Hematopoietic multipotent progenitor cell treated with erythropoietin and hydrocortisone succinate and interleukin-3 and kit ligand, for 15 days (in vitro differentiated cells): ENCODE results near the gene PRR20D.
"Not testable (repeated sequence)": the region's sequence is repeated elsewhere in the genome, so short reads cannot be mapped to it uniquely, and the experiment has no call there.

Source experiments
- DNase-seq: peaks from one replicate; pipeline ENCODE4 v3.0.0-alpha.2; 2015; ENCODE audit warnings: low spot score

The PRR20D gene

DNA sequence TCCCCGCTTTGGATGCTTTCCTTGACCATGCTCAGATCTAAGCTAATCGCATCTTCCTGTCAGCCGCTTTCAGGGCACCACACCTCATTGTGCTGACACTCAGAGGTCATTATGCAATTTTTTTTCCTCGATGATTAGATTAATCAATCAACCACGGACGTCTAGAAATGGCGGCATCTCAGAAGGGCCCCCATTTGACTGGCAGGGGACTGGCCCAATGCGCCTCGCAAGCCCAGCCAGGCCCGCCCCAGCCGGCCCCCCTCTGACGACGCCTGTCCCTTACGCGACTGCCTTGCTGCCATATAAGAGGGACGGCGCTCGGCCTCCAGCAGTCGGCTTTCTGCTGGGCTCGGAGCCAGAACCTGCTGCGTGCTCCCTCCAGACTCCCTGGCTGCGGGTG, at the start of gene PRR20D:
Gene PRR20D, plus strand, starts transcription at position 301 of the 400 bp plus-strand sequence. CDS start 387 bp downstream, outside the sequence.
- not testable (repeated sequence) for DNase-seq

DNA sequence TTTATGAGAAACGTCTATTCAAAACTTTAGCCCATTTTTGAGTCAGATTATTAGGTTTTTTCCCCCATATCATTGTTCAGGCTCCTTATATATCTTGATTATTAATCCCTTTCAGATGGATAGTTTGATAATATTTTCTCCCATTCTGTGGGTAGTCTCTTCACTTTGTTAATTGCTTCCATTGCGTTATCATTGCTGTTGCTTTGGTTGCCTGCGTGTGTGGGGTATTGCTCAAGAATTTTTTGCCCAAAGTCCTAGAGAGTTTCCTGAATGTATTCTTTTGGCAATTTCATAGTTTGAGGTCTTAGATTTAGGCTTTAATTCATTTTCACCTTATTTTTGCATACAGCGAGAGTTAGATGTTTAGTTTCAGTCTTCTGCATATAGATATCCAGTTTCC, 45.5 kb upstream of the PRR20D start:
- DNase-seq: no peak

DNA sequence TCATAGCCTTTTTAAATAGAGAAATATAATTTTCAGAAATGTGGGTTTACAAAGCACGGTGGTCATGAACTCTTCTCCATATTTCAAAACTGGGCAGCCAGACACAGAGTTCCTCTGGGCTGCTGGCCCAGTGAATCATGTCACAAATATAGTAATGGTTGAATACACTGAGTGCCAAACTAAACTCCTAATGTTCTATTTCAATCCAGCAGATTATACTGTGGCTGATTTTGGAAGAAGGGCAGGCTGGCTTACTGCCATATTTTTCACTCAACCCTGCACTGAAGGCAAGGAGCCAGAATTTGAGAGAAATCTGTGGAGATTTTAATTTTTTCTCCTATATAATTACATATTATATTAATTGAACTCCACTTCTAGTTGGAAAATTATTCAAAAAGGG, 36.8 kb upstream of the PRR20D start:
- DNase-seq: no peak

DNA sequence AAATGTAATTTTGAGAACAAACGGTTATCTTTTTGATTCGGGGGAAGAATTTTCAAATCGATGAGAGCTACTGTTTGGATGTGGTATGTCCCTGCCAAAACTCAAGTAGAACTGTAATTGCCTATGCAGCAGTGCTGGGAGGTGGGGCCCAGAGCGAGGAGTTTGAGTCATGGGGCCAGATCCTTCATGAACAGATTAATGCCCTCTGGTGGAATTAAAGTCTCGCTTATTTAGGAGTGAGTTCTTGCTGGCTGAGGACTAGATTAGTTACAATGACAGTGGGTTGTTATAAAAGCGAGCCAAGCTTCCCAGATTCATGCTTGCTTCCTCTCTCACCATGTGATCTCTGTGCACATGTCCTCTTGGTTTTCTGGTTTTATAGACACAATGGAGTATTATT, 31.5 kb upstream of the PRR20D start:
- DNase-seq: no peak

GRCh38 chr13:57136093-57136492, 24.3 kb upstream of the PRR20D start:
- DNase-seq: no peak

DNA sequence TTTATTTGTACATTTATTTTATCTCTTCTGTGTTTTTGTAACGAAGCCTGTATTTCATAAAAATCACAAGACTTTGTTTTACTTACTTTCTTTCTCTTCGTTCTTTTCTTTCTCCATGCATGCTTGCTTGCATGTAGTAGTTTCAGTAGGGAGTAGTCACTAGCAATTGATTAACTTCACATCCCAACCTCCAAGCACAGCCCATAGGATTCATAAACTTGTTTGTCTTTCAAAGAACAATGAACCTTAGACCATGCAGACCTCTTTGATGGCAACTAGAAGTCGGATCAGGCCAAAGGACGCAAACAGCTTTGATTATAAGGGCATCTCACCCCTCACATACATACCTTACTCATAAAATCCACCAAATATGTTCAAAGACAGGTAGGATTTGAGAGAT, 22.8 kb upstream of the PRR20D start:
- no peak for DNase-seq

DNA sequence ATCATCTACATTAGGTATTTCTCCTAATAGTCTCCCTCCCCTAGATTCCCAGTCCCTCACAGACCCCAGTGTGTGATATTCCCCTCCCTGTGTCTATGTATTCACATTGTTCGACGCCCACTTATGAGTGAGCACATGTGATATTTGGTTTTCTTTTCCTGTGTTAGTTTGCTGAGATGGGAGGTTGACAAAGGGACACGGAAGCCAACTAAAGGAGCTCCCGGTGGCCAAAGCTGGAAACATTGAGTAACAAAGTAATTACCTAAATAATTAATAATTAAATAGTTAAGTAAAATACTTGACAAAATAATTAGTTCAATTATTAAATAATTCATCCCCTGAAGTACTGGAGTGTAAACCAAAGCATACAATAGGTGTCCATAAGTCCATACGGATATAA, 21.4 kb upstream of the PRR20D start:
- DNase-seq: no peak

DNA sequence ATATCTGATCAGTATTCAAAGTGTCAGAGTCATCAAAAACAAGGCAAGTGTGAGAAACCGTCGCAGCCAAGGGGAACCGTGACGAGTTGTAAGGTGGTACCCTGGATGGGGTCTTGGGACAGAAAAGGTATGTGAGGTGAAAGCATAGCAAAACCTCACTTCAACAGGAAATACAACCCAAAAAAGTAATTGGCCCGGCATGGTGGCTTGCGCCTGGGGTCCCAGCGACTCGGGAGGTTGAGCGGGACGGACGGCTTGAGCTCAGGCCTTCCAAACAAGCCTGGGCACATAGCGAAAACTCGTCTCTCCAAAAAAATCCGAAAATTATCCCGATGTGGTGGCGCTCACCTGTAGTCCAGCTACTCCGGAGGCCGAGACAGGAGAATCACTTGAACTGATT, 20.7 kb upstream of the PRR20D start:
- not testable (repeated sequence) for DNase-seq

GRCh38 chr13:57140235-57140968, 20.0 kb upstream of the PRR20D start, which contains the start of gene PRR20A:
TSS of gene PRR20A (plus strand) at chr13:57140918. CDS start at chr13:57141305, 387 bp downstream.
- DNase-seq: not testable (repeated sequence)

GRCh38 chr13:57147188-57147587, 13.2 kb upstream of the PRR20D start, which contains the start of gene PRR20B:
TSS of gene PRR20B (plus strand) at chr13:57147488. CDS start at chr13:57147875, 387 bp downstream.
- DNase-seq: not testable (repeated sequence)

GRCh38 chr13:57148106-57148505, 12.3 kb upstream of the PRR20D start:
- DNase-seq: not testable (repeated sequence)

- not testable (repeated sequence) for DNase-seq
Observed at GRCh38 chr13:57153761-57154160, 6.7 kb upstream of the PRR20D start, which contains the start of gene PRR20C. TSS of gene PRR20C (plus strand) at chr13:57154061. CDS start at chr13:57154448, 387 bp downstream.

DNA sequence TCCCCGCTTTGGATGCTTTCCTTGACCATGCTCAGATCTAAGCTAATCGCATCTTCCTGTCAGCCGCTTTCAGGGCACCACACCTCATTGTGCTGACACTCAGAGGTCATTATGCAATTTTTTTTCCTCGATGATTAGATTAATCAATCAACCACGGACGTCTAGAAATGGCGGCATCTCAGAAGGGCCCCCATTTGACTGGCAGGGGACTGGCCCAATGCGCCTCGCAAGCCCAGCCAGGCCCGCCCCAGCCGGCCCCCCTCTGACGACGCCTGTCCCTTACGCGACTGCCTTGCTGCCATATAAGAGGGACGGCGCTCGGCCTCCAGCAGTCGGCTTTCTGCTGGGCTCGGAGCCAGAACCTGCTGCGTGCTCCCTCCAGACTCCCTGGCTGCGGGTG, 6.5 kb downstream of the PRR20D start, which contains the start of gene PRR20E:
Gene PRR20E, plus strand, starts transcription at position 301 of the 400 bp plus-strand sequence. CDS start 387 bp downstream, outside the sequence.
- not testable (repeated sequence) for DNase-seq

- no peak for DNase-seq
Observed at GRCh38 chr13:57191667-57192066, 31.2 kb downstream of the PRR20D start.

- no peak for DNase-seq
Observed at GRCh38 chr13:57212989-57213388, 52.6 kb downstream of the PRR20D start.
